Measurements from ENCODE around the gene GOLPH3L. TPM values are rescaled to one million over a fixed set of nuclear protein-coding genes. Genes with fewer than 3 reads are reported as not detected.
"Not testable (repeated sequence)": the region's sequence is repeated elsewhere in the genome, so short reads cannot be mapped to it uniquely, and the experiment has no call there.

GOLPH3L gene
- total RNA-seq, 2 experiments from 2014 or later, result 15.4 to 18.8 TPM

GRCh38 chr1:150598346-150598745, 98.6 kb downstream of the GOLPH3L start:
- CTCF ChIA-PET, POLR2A ChIA-PET: not testable (repeated sequence)

- CTCF ChIA-PET, result no interaction called here
- POLR2A ChIA-PET, result no interaction called here
Measured at GRCh38 chr1:150596976-150597375, 100.0 kb downstream of the GOLPH3L start.

Other genes with a start within 250 kb of the GOLPH3L start
- 10 to 100 TPM; 53.5 to 56.2 TPM for gene TARS2, start 209.7 kb downstream of the GOLPH3L start, total RNA-seq
- gene ECM1, start 189.0 kb downstream of the GOLPH3L start, total RNA-seq, result 1 to 10 TPM; 1.3 to 1.5 TPM
- under 1 TPM in 1 of 2 experiments, not detected in 1; 0.55 TPM for gene FALEC, start 181.4 kb downstream of the GOLPH3L start, total RNA-seq
- gene ADAMTSL4, start 147.7 kb downstream of the GOLPH3L start, total RNA-seq, result not detected
- 100 to 1,000 TPM; 211 to 215 TPM for gene MCL1, start 117.5 kb downstream of the GOLPH3L start, total RNA-seq
- gene ENSA, start 67.5 kb downstream of the GOLPH3L start, total RNA-seq, result 100 to 1,000 TPM; 245 to 251 TPM
- gene HORMAD1, start 23.7 kb upstream of the GOLPH3L start, total RNA-seq, result not detected
- 10 to 100 TPM; 23.8 to 25.2 TPM for gene CTSS, start 68.6 kb upstream of the GOLPH3L start, total RNA-seq
- 1 to 10 TPM; 1.9 to 2.2 TPM for gene CTSK, start 111.1 kb upstream of the GOLPH3L start, total RNA-seq
- 10 to 100 TPM; 38.8 to 42.4 TPM for gene ARNT, start 179.4 kb upstream of the GOLPH3L start, total RNA-seq
- gene CTXND2, start 190.0 kb upstream of the GOLPH3L start, total RNA-seq, result not detected
- gene SETDB1, start 229.2 kb upstream of the GOLPH3L start, total RNA-seq, result 10 to 100 TPM; 44.0 to 44.2 TPM

Data from activated CD8-positive, alpha-beta memory T cell treated with anti-CD3 and anti-CD28 coated beads for 36 hours (primary cell).